PC-9 (cell line): ENCODE data around the gene EHMT1. TPM values are rescaled to one million over a fixed set of nuclear protein-coding genes. Genes with fewer than 3 reads are reported as not detected.
"Not testable (repeated sequence)": the region's sequence is repeated elsewhere in the genome, so short reads cannot be mapped to it uniquely, and the experiment has no call there.

Experiments
- BruUV-seq: library from RNA; stranded (reverse); fragments of 400-500 nt; replicated peaks from 2 replicates; lab custom pipeline; 2021; lab: Mats Ljungman, UMichigan
- CTCF ChIA-PET: fragments of 300-600 bp; sonication (Branson Sonifier 250); formaldehyde crosslinking; loops from one replicate; lab custom pipeline; 2022; ENCODE audit warnings: antibody characterized with exemption; lab: Charles Lee
- POLR2A ChIA-PET: fragments of 300-600 bp; sonication (Branson Sonifier 250); formaldehyde crosslinking; loops from one replicate; lab custom pipeline; 2022; ENCODE audit warnings: antibody characterized with exemption; ENCODE audit not compliant: unreplicated experiment; lab: Charles Lee
- DNase-seq, 2 experiments: peaks; one replicate each; pipeline versions ENCODE4 v3.0.0 to v3.0.0-alpha.2; 2015 to 2022; ENCODE audit warnings: mixed read lengths in 1 of 2
- H2AFZ ChIP-seq: fragments of 200-600 bp; sonication (generic); 2 replicates; pipeline ENCODE4 v1.8.1; 2017; ENCODE audit warnings: antibody characterized with exemption
- H3F3A ChIP-seq: fragments of 200-600 bp; sonication (generic); 2 replicates; pipeline ENCODE4 v1.8.1; 2017; ENCODE audit warnings: antibody characterized with exemption, mild to moderate bottlenecking, low read depth; ENCODE audit not compliant: insufficient read depth
- H3K27ac ChIP-seq: fragments of 200-600 bp; sonication (generic); 2 replicates; pipeline ENCODE4 v1.6.1; 2016; ENCODE audit warnings: mixed run types
- H3K27me3 ChIP-seq: fragments of 200-600 bp; sonication (generic); 2 replicates; pipeline ENCODE4 v1.6.1; 2016; ENCODE audit warnings: low read depth, mixed run types; ENCODE audit not compliant: insufficient read depth
- H3K36me3 ChIP-seq: fragments of 200-600 bp; sonication (generic); 2 replicates; pipeline ENCODE4 v1.6.1; 2016; ENCODE audit warnings: low read depth, mixed run types
- H3K4me1 ChIP-seq: fragments of 200-600 bp; sonication (generic); replicated peaks from 2 replicates; pipeline ENCODE4 v1.6.1; 2016; ENCODE audit warnings: mixed run types; ENCODE audit not compliant: insufficient read depth
- H3K4me2 ChIP-seq: fragments of 200-600 bp; sonication (generic); 2 replicates; pipeline ENCODE4 v1.6.1; 2017; ENCODE audit warnings: mixed run types
- H3K4me3 ChIP-seq: fragments of 200-600 bp; sonication (generic); 2 replicates; pipeline ENCODE4 v1.6.1; 2016; ENCODE audit warnings: mixed run types
- H3K79me2 ChIP-seq: fragments of 200-600 bp; sonication (generic); 2 replicates; pipeline ENCODE4 v1.6.1; 2017; ENCODE audit warnings: low read depth, mixed run types
- H3K9me2 ChIP-seq: fragments of 200-600 bp; sonication (generic); 2 replicates; pipeline ENCODE4 v1.8.1; 2017; ENCODE audit warnings: mild to moderate bottlenecking; ENCODE audit not compliant: insufficient read depth
- H3K9me3 ChIP-seq: fragments of 200-600 bp; sonication (generic); 2 replicates; pipeline ENCODE4 v1.8.1; 2016; ENCODE audit warnings: low read depth; ENCODE audit not compliant: insufficient read depth
- H4K20me1 ChIP-seq: fragments of 200-600 bp; sonication (generic); 2 replicates; pipeline ENCODE4 v1.8.1; 2017; ENCODE audit not compliant: insufficient read depth
- CTCF ChIP-seq: fragments of 200-600 bp; sonication (generic); conservative IDR thresholded peaks from 2 replicates; pipeline ENCODE4 v1.6.1; 2017; ENCODE audit warnings: mixed run types, antibody characterized with exemption, mild to moderate bottlenecking, moderate library complexity
- EZH2 ChIP-seq: fragments of 200-600 bp; sonication (generic); IDR thresholded peaks from 2 replicates; pipeline ENCODE4 v1.8.0; 2017; ENCODE audit warnings: antibody characterized with exemption, low read depth
- intact Hi-C: fragments of 100-400 bp; cut with micrococcal nuclease; formaldehyde crosslinking; loops from one replicate; pipeline ENCODE4 v1.10.0; 2022; ENCODE audit not compliant: unreplicated experiment
- total RNA-seq: library from RNA; stranded (reverse); gene quantifications from 2 replicates; pipeline ENCODE4 v1.2.3, GENCODE V29; 2021

Gene EHMT1
- total RNA-seq, 1 experiment from 2014 or later: 116 TPM

GRCh38 chr9:137626464-137626863, 7.7 kb downstream of the EHMT1 start:
- Histone ChIP-seq H3K4me1 (0 out of 2 replicates have a peak, but pooled peaks cover under 1% of the 10 kb centered on the region), H3K4me3 (no peak overlapping the region), H3K27ac (no peak overlapping the region), H3K36me3 (no peaks in the 10 kb centered on the region), H2AFZ (no peak overlapping the region), H3K4me2 (no peak overlapping the region), H3K27me3 (no peaks in the 10 kb centered on the region), H3K9me3 (no peaks in the 10 kb centered on the region), H3F3A (no peaks in the 10 kb centered on the region), H3K9me2 (no peaks in the 10 kb centered on the region), H4K20me1 (peaks cover 64% of the 10 kb centered on the region), H3K79me2 (peaks cover 96% of the 10 kb centered on the region)
- DNase-seq: no peak
- ChIA-PET CTCF (no interaction called here), POLR2A (no interaction called here)
- TF ChIP-seq EZH2: no peak
- no peak for TF ChIP-seq CTCF
- no TSS peak for BruUV-seq
- intact Hi-C loops: no loop called here

- H3K36me3 ChIP-seq, BruUV-seq, CTCF ChIA-PET, H2AFZ ChIP-seq, H3K9me3 ChIP-seq, POLR2A ChIA-PET, intact Hi-C loops, H3K27ac ChIP-seq, H3K9me2 ChIP-seq, H3K4me1 ChIP-seq, DNase-seq, H3F3A ChIP-seq, H3K4me3 ChIP-seq, H3K4me2 ChIP-seq, H3K27me3 ChIP-seq: not testable (repeated sequence)
- Histone ChIP-seq H4K20me1 (peaks cover 66% of the 10 kb centered on the region), H3K79me2 (peaks cover 97% of the 10 kb centered on the region)
Measured at GRCh38 chr9:137627406-137627805, 8.6 kb downstream of the EHMT1 start.

GRCh38 chr9:137630126-137630525, 11.3 kb downstream of the EHMT1 start:
- H3K79me2 ChIP-seq: peaks cover 95% of the 10 kb centered on the region
- no peaks in the 10 kb centered on the region for H3K9me3 ChIP-seq
- no peaks in the 10 kb centered on the region for H3F3A ChIP-seq
- DNase-seq: no peak
- H3K36me3 ChIP-seq: no peaks in the 10 kb centered on the region
- no peak overlapping the region for H2AFZ ChIP-seq
- POLR2A ChIA-PET: no interaction called here
- H4K20me1 ChIP-seq: peaks cover 72% of the 10 kb centered on the region
- H3K4me2 ChIP-seq: no peak overlapping the region
- no peaks in the 10 kb centered on the region for H3K27me3 ChIP-seq
- no TSS peak for BruUV-seq
- no peak overlapping the region for H3K27ac ChIP-seq
- no peak overlapping the region for H3K4me3 ChIP-seq
- intact Hi-C loops: no loop called here
- TF ChIP-seq EZH2 (no peak), CTCF (no peak)
- CTCF ChIA-PET: no interaction called here
- H3K4me1 ChIP-seq: no peaks in the 10 kb centered on the region
- H3K9me2 ChIP-seq: no peaks in the 10 kb centered on the region

- Histone ChIP-seq H4K20me1 (peaks cover 75% of the 10 kb centered on the region), H3K4me2 (no peak overlapping the region), H3K9me3 (no peaks in the 10 kb centered on the region), H3K79me2 (peaks cover 94% of the 10 kb centered on the region), H3K36me3 (no peaks in the 10 kb centered on the region), H3K9me2 (no peaks in the 10 kb centered on the region), H3K27ac (no peak overlapping the region), H2AFZ (no peak overlapping the region), H3F3A (no peaks in the 10 kb centered on the region), H3K27me3 (no peaks in the 10 kb centered on the region), H3K4me1 (no peaks in the 10 kb centered on the region), H3K4me3 (no peak overlapping the region)
- ChIA-PET CTCF (no interaction called here), POLR2A (no interaction called here)
- BruUV-seq: no TSS peak
- TF ChIP-seq EZH2 (no peak), CTCF (no peak)
- no peak for DNase-seq
- intact Hi-C loops: no loop called here
Measured at GRCh38 chr9:137630679-137631078, 11.9 kb downstream of the EHMT1 start.
